CD14-positive monocyte (primary cell): Measurements from ENCODE around the gene SENP3. TPM values are rescaled to one million over a fixed set of nuclear protein-coding genes. Genes with fewer than 3 reads are reported as not detected.

Experiments
- DNase-seq, 3 donors: peaks; one replicate each; pipeline ENCODE4 v3.0.0-alpha.2; 2011 to 2022
- H2AFZ ChIP-seq: 2 replicates; pipeline ENCODE4 v1.6.0; 2012; ENCODE audit warnings: mild to moderate bottlenecking, low read depth, low read length, inconsistent platforms; ENCODE audit not compliant: insufficient read depth, poor library complexity, severe bottlenecking
- H3K27ac ChIP-seq, 2 donors: 1 replicate in 1 of 2; 2 replicates in 1 of 2; pipeline ENCODE4 v1.5.1; 2012 to 2013; ENCODE audit warnings: low read length in 2 of 2, control low read depth in 1 of 2, inconsistent platforms in 1 of 2, low read depth in 1 of 2, mild to moderate bottlenecking in 1 of 2
- H3K27me3 ChIP-seq, 2 donors: one replicate each; pipeline versions ENCODE4 v1.6.0 to v1.6.1; 2011 to 2013; ENCODE audit warnings: low read length in 2 of 2; ENCODE audit not compliant: control insufficient read depth in 2 of 2, insufficient read depth in 2 of 2
- H3K36me3 ChIP-seq, 2 donors: replicated peaks in 1 of 2; 1 replicate in 1 of 2; 2 replicates in 1 of 2; pipeline versions ENCODE4 v1.5.1 to v1.6.1; 2012 to 2013; ENCODE audit warnings: low read length in 2 of 2, control low read depth in 1 of 2, inconsistent platforms in 1 of 2, mild to moderate bottlenecking in 1 of 2; ENCODE audit not compliant: insufficient read depth in 2 of 2, control insufficient read depth in 1 of 2
- H3K4me1 ChIP-seq, 2 donors: 1 replicate in 1 of 2; 2 replicates in 1 of 2; pipeline versions ENCODE4 v1.5.1 to v1.6.1; 2012 to 2013; ENCODE audit warnings: low read length in 2 of 2, control low read depth in 1 of 2, inconsistent platforms in 1 of 2, mild to moderate bottlenecking in 1 of 2, moderate library complexity in 1 of 2; ENCODE audit not compliant: insufficient read depth in 2 of 2, control insufficient read depth in 1 of 2
- H3K4me2 ChIP-seq: replicated peaks from 2 replicates; pipeline ENCODE3; 2012; ENCODE audit warnings: low read length, moderate library complexity, mild to moderate bottlenecking; ENCODE audit not compliant: poor library complexity, severe bottlenecking; ENCODE audit errors: extremely low read depth
- H3K4me3 ChIP-seq, 3 experiments: fragments of 200-600 bp in 1 of 3; sonication (generic) in 1 of 3; replicated peaks in 1 of 3; 1 replicate in 2 of 3; 2 replicates in 1 of 3; pipeline ENCODE4 v1.5.1; 2011 to 2013; ENCODE audit warnings: low read length in 3 of 3, mild to moderate bottlenecking in 3 of 3, control low read depth in 2 of 3, low read depth in 2 of 3, inconsistent platforms in 1 of 3, moderate library complexity in 1 of 3
- H3K79me2 ChIP-seq: 2 replicates; pipeline ENCODE4 v1.6.0; 2012; ENCODE audit warnings: mild to moderate bottlenecking, control low read depth, inconsistent platforms, low read length, moderate library complexity; ENCODE audit not compliant: insufficient read depth
- H3K9ac ChIP-seq: 2 replicates; pipeline ENCODE4 v1.6.0; 2017; ENCODE audit warnings: low read length, mild to moderate bottlenecking; ENCODE audit not compliant: insufficient read depth, poor library complexity, severe bottlenecking
- H3K9me3 ChIP-seq, 2 donors: replicated peaks in 1 of 2; 1 replicate in 1 of 2; 2 replicates in 1 of 2; pipeline versions ENCODE4 v1.5.1 to v1.6.1; 2012 to 2013; ENCODE audit warnings: low read length in 2 of 2, control low read depth in 1 of 2; ENCODE audit not compliant: control insufficient read depth in 1 of 2, insufficient read depth in 1 of 2
- H4K20me1 ChIP-seq: 2 replicates; pipeline ENCODE4 v1.6.0; 2012; ENCODE audit warnings: mild to moderate bottlenecking, low read length, control low read depth, moderate library complexity; ENCODE audit not compliant: insufficient read depth
- H3K27ac Mint-ChIP-seq, 7 donors: one replicate each; pipeline ENCODE4 v1.8.0; 2020; ENCODE audit warnings: mild to moderate bottlenecking in 7 of 7, mixed read lengths in 7 of 7, moderate library complexity in 6 of 7, inconsistent platforms in 2 of 7
- H3K27me3 Mint-ChIP-seq, 3 donors: one replicate each; pipeline ENCODE4 v1.8.0; 2021 to 2022; ENCODE audit warnings: low read depth in 3 of 3, mild to moderate bottlenecking in 3 of 3, mixed read lengths in 3 of 3, moderate library complexity in 3 of 3, inconsistent platforms in 1 of 3
- H3K36me3 Mint-ChIP-seq, 2 donors: one replicate each; pipeline ENCODE4 v1.8.0; 2020; ENCODE audit warnings: mixed read lengths in 2 of 2, inconsistent platforms in 1 of 2, mild to moderate bottlenecking in 1 of 2
- H3K4me1 Mint-ChIP-seq: one replicate; pipeline ENCODE4 v1.8.0; 2020; ENCODE audit warnings: mild to moderate bottlenecking, mixed read lengths
- H3K4me3 Mint-ChIP-seq, 2 donors: one replicate each; pipeline ENCODE4 v1.8.0; 2020; ENCODE audit warnings: mild to moderate bottlenecking in 2 of 2, mixed read lengths in 2 of 2, moderate library complexity in 1 of 2
- H3K9me3 Mint-ChIP-seq, 7 donors: one replicate each; pipeline ENCODE4 v1.8.0; 2020 to 2022; ENCODE audit warnings: mixed read lengths in 7 of 7, mild to moderate bottlenecking in 6 of 7, moderate library complexity in 6 of 7, inconsistent platforms in 2 of 7
- CTCF ChIP-seq: fragments of 200-600 bp; IDR thresholded peaks from one replicate; pipeline ENCODE4 v1.8.0; 2022; ENCODE audit warnings: antibody characterized with exemption, mild to moderate bottlenecking
- WGBS: methylation state at CpG from one replicate; pipeline ENCODE4 v1.1.5; 2013; ENCODE audit warnings: missing lambda C conversion rate; ENCODE audit not compliant: insufficient coverage; 5-methylcytosine and 5-hydroxymethylcytosine counted together
- intact Hi-C, 2 donors: fragments of 100-400 bp; cut with micrococcal nuclease; formaldehyde crosslinking; loops; one replicate each; pipeline versions ENCODE4 v1.15.0 to v1.15.1; 2023
- polyA plus RNA-seq, 3 donors: library from polyadenylated mRNA; depleted of rRNA in 1 of 3; unstranded in 2 of 3; stranded (reverse) in 1 of 3; fragments of 300-500 nt in 2 of 3; fragments of >200 nt in 1 of 3; fragmentation: Illumina TruSeq in 2 of 3; gene quantifications; 1 replicate in 2 of 3; 2 replicates in 1 of 3; pipeline ENCODE4 v1.2.3, GENCODE V29; 2012 to 2021

The SENP3 gene
- polyA plus RNA-seq, 3 donors, result 2.9 to 140 (median 5.6) TPM

- Histone ChIP-seq H2AFZ (no peak within 1 kb of the TSS), H3K4me1 (peaks cover 38 to 47% of the 10 kb centered on the region in 2 donors), H3K79me2 (peaks cover 31% of the 10 kb centered on the region), H3K9me3 (no peaks in the 10 kb centered on the region), H4K20me1 (peaks cover 17% of the 10 kb centered on the region), H3K4me2 (peak within 1 kb of the TSS; percentile 66), H3K27ac (peak within 1 kb of the TSS in 1 of 2 donors; percentile 76), H3K27me3 (no peaks in the 10 kb centered on the region), H3K36me3 (peaks cover 67 to 69% of the 10 kb centered on the region in 2 donors), H3K9ac (peak within 1 kb of the TSS; percentile 15), H3K4me3 (peak within 1 kb of the TSS in 1 of 3 experiments; percentile 58)
- Mint-ChIP-seq H3K4me3 (no peak within 1 kb of the TSS), H3K9me3 (no peaks in the 10 kb centered on the region), H3K36me3 (peaks cover 64 to 78% of the 10 kb centered on the region in 2 donors), H3K27me3 (no peaks in the 10 kb centered on the region), H3K27ac (peak within 1 kb of the TSS in 6 of 7 donors; percentile 15 to 74 (median 38)), H3K4me1 (peaks cover 26% of the 10 kb centered on the region)
- intact Hi-C loops, result loop anchor here (2.0 to 5.0 kb wide), 3 partner anchors 17 to 88 kb away; no protein-coding TSS in a partner anchor
- WGBS, result 71% methylated on average over 17 of the region's 24 CpGs
- no peak for TF ChIP-seq CTCF
- DNase-seq, result no peak
Observed at GRCh38 chr17:7589891-7590691, 28.4 kb downstream of the SENP3 start, which contains the start of gene SOX15. Gene SOX15, minus strand, starts transcription at chr17:7590094. Its CDS starts 418 bp downstream, at chr17:7589676.

- Mint-ChIP-seq H3K4me3 (no peak overlapping the region), H3K4me1 (peaks cover 19% of the 10 kb centered on the region), H3K36me3 (peaks cover 69 to 82% of the 10 kb centered on the region in 2 donors), H3K9me3 (no peaks in the 10 kb centered on the region), H3K27me3 (no peaks in the 10 kb centered on the region), H3K27ac (peak overlapping the region in 3 of 7 donors; percentile 42 to 74 (median 60))
- intact Hi-C loops, result no loop called here
- Histone ChIP-seq H2AFZ (no peak overlapping the region), H3K4me1 (peaks cover 34 to 41% of the 10 kb centered on the region in 2 donors), H3K36me3 (peaks cover 73 to 76% of the 10 kb centered on the region in 2 donors), H3K79me2 (peaks cover 24% of the 10 kb centered on the region), H3K27ac (no peak overlapping the region), H3K4me3 (no peak overlapping the region), H3K27me3 (no peaks in the 10 kb centered on the region), H3K9me3 (no peaks in the 10 kb centered on the region), H3K4me2 (no peak overlapping the region), H3K9ac (no peak overlapping the region), H4K20me1 (peaks cover 17% of the 10 kb centered on the region)
- no peak for TF ChIP-seq CTCF
- DNase-seq, result no peak
- no CpG with 5 or more reads among the region's 4 CpGs for WGBS
Observed at GRCh38 chr17:7590743-7591142, 29.0 kb downstream of the SENP3 start.
